ENCODE measurements around the gene GJC2. TPM values are rescaled to one million over a fixed set of nuclear protein-coding genes. Genes with fewer than 3 reads are reported as not detected.

The GJC2 gene
- total RNA-seq, 1 donor from 2014 or later, result 2.1 TPM

DNA sequence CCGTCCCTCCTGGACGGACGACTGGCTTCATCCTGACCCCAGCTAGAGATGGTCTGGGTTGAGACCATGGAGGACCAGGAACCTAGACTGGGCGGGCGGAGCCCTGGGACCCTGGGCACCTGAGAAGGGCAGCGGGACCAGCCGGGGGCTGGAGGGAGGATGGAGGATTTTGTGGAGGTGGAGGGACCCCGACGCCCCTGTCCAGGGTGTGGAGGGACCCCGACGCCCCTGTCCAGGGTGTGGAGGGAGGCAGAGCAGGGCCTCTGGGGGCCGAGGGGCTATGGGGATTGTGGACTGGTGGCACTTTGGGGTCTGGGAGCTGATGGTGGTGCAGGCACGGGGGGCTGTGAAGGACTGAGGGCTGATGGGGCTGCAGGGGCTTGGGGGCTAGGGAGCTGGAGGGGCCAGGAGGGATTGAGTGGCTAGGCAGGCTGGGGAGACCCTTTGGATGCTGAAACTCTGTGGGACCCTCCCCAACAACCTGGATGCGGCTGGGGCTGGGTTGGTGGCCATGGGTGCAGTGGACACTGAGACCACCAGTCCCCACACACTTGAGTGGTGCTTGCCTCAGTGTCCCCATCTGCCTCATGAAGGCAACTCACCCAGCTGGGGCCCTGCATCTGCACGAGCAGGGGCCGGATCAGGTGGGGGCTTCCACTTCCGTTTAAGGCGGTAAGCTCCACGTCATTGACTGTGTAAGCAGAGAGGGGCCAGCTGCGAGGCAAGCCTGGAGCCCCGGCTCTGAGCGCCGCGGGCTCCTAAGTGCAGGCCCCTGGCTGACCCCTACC, 7.4 kb downstream of the GJC2 start:
- TF ChIP-seq, protein P1, sequence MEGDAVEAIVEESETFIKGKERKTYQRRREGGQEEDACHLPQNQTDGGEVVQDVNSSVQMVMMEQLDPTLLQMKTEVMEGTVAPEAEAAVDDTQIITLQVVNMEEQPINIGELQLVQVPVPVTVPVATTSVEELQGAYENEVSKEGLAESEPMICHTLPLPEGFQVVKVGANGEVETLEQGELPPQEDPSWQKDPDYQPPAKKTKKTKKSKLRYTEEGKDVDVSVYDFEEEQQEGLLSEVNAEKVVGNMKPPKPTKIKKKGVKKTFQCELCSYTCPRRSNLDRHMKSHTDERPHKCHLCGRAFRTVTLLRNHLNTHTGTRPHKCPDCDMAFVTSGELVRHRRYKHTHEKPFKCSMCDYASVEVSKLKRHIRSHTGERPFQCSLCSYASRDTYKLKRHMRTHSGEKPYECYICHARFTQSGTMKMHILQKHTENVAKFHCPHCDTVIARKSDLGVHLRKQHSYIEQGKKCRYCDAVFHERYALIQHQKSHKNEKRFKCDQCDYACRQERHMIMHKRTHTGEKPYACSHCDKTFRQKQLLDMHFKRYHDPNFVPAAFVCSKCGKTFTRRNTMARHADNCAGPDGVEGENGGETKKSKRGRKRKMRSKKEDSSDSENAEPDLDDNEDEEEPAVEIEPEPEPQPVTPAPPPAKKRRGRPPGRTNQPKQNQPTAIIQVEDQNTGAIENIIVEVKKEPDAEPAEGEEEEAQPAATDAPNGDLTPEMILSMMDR (IDR thresholded peaks at IDR 0.05; ENCODE audit: unreplicated experiment), result no peak
- no peak overlapping the region for H3K4me3 Mint-ChIP-seq (ENCODE audit: low read depth)
- H3K4me1 Mint-ChIP-seq (ENCODE audit: low read depth), result peaks cover 1% of the 10 kb centered on the region
- H3K27me3 Mint-ChIP-seq, result no peaks in the 10 kb centered on the region
- H3K9me3 Mint-ChIP-seq (ENCODE audit: low read depth), result no peaks in the 10 kb centered on the region
- H3K27ac Mint-ChIP-seq, result no peak overlapping the region
- no peaks in the 10 kb centered on the region for H3K36me3 Mint-ChIP-seq (ENCODE audit: insufficient read depth)
- no peak for DNase-seq (ENCODE audit: low spot score, unreplicated experiment)

DNA sequence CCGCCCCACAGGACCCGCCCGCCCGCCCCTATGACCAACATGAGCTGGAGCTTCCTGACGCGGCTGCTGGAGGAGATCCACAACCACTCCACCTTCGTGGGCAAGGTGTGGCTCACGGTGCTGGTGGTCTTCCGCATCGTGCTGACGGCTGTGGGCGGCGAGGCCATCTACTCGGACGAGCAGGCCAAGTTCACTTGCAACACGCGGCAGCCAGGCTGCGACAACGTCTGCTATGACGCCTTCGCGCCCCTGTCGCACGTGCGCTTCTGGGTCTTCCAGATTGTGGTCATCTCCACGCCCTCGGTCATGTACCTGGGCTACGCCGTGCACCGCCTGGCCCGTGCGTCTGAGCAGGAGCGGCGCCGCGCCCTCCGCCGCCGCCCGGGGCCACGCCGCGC, 8.0 kb downstream of the GJC2 start:
- no peak overlapping the region for H3K27ac Mint-ChIP-seq
- H3K4me1 Mint-ChIP-seq (ENCODE audit: low read depth), result peaks cover 1% of the 10 kb centered on the region
- no peak overlapping the region for H3K4me3 Mint-ChIP-seq (ENCODE audit: low read depth)
- no peaks in the 10 kb centered on the region for H3K9me3 Mint-ChIP-seq (ENCODE audit: low read depth)
- no peaks in the 10 kb centered on the region for H3K27me3 Mint-ChIP-seq
- no peak for DNase-seq (ENCODE audit: low spot score, unreplicated experiment)
- TF ChIP-seq, protein P1 (IDR thresholded peaks at IDR 0.05; ENCODE audit: unreplicated experiment), result no peak
- H3K36me3 Mint-ChIP-seq (ENCODE audit: insufficient read depth), result no peaks in the 10 kb centered on the region

DNA sequence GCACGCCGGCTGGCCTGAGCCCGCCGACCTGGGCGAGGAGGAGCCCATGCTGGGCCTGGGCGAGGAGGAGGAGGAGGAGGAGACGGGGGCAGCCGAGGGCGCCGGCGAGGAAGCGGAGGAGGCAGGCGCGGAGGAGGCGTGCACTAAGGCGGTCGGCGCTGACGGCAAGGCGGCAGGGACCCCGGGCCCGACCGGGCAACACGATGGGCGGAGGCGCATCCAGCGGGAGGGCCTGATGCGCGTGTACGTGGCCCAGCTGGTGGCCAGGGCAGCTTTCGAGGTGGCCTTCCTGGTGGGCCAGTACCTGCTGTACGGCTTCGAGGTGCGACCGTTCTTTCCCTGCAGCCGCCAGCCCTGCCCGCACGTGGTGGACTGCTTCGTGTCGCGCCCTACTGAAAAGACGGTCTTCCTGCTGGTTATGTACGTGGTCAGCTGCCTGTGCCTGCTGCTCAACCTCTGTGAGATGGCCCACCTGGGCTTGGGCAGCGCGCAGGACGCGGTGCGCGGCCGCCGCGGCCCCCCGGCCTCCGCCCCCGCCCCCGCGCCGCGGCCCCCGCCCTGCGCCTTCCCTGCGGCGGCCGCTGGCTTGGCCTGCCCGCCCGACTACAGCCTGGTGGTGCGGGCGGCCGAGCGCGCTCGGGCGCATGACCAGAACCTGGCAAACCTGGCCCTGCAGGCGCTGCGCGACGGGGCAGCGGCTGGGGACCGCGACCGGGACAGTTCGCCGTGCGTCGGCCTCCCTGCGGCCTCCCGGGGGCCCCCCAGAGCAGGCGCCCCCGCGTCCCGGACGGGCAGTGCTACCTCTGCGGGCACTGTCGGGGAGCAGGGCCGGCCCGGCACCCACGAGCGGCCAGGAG, 8.6 kb downstream of the GJC2 start:
- Mint-ChIP-seq H3K27ac (no peak overlapping the region), H3K4me3 (ENCODE audit: low read depth) (no peak overlapping the region)

DNA sequence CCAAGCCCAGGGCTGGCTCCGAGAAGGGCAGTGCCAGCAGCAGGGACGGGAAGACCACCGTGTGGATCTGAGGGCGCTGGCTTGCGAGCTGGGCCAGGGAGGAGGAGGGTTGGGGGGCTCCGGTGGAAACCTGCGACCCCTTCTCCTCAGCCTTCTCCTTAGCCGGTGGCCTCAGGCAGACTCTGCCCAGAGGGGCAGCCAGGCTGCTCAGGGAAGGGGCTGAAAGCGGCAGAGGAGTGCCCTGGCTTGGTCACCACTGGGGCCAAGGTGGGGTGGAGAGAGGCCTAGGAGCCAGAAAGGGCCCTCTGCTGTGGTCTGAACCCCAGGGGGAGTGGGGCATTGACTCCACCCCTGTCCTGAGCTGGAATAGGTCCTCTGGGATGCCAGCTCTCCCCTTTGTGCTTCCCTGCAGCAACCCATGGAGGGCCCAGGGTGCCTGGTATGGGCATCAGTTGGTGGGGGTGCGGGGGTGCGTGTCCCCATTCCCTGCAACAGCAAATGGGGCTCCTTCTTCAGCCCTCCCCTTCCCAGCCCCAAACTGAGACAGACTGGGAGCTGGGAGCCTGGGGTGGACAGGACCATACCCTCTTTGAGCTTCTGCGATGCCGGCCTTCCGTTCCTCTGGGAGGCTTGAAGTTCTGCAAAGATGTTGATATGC, 9.4 kb downstream of the GJC2 start:
- Mint-ChIP-seq H3K9me3 (ENCODE audit: low read depth) (no peaks in the 10 kb centered on the region), H3K27me3 (no peaks in the 10 kb centered on the region), H3K4me1 (ENCODE audit: low read depth) (peaks cover 1% of the 10 kb centered on the region), H3K4me3 (ENCODE audit: low read depth) (no peak overlapping the region), H3K36me3 (ENCODE audit: insufficient read depth) (no peaks in the 10 kb centered on the region), H3K27ac (no peak overlapping the region)
- DNase-seq (ENCODE audit: low spot score, unreplicated experiment), result no peak
- TF ChIP-seq, protein P1 (IDR thresholded peaks at IDR 0.05; ENCODE audit: unreplicated experiment), result no peak

More for the DNA sequence above, 8.6 kb downstream of the GJC2 start:
- DNase-seq (ENCODE audit: low spot score, unreplicated experiment), result no peak
- TF ChIP-seq, protein P1 (IDR thresholded peaks at IDR 0.05; ENCODE audit: unreplicated experiment), result no peak
- H3K4me1 Mint-ChIP-seq (ENCODE audit: low read depth), result peaks cover 1% of the 10 kb centered on the region
- H3K36me3 Mint-ChIP-seq (ENCODE audit: insufficient read depth), result no peaks in the 10 kb centered on the region
- H3K27me3 Mint-ChIP-seq, result no peaks in the 10 kb centered on the region
- no peaks in the 10 kb centered on the region for H3K9me3 Mint-ChIP-seq (ENCODE audit: low read depth)

DNA sequence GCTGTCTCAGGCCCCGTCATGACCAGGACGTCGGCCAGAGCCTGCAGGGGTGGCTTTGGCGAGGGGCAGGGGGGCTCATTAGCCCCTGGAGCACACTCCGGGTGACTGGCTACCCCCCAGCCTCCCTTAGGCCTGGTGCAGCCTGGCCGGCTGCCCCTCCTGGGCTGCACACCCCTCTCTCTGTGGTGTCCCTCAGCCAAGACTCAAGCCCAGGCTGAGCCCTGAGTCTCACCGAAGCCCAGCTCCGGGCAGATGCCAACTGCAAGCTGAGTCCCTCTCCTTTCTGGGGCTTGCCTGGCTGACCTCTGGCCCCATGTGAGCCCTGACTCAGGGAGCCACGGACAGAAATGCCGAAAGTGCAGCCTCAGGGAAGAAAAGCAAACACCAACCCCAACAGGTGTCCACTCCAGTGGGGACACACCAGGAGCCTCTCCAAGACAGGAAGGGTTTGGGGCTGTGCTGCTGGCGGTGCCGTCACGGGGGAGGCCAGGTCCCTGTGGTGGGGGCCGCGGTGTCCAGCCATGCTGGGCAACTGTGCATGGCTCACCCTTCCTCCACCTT, 10.6 kb downstream of the GJC2 start:
- Mint-ChIP-seq H3K27me3 (no peaks in the 10 kb centered on the region), H3K9me3 (ENCODE audit: low read depth) (no peaks in the 10 kb centered on the region), H3K36me3 (ENCODE audit: insufficient read depth) (no peaks in the 10 kb centered on the region), H3K4me1 (ENCODE audit: low read depth) (peaks cover 5% of the 10 kb centered on the region), H3K4me3 (ENCODE audit: low read depth) (no peak overlapping the region), H3K27ac (no peak overlapping the region)
- TF ChIP-seq, protein P1 (IDR thresholded peaks at IDR 0.05; ENCODE audit: unreplicated experiment), result no peak
- no peak for DNase-seq (ENCODE audit: low spot score, unreplicated experiment)
